Prostate gland (tissue), 2 donors: ENCODE results near the gene ACTL7B. TPM values are rescaled to one million over a fixed set of nuclear protein-coding genes. Genes with fewer than 3 reads are reported as not detected.

ENCODE experiments used
- DNase-seq: peaks from one replicate; pipeline ENCODE4 v3.0.0-alpha.2; 2019; ENCODE audit warnings: low spot score
- H3K27ac ChIP-seq, 2 donors: fragments of 200-600 bp; sonication (generic); 2 replicates each; pipeline ENCODE4 v1.5.1; 2017 to 2019
- H3K27me3 ChIP-seq: fragments of 200-600 bp; sonication (generic); replicated peaks from 2 replicates; pipeline ENCODE4 v1.5.1; 2019; ENCODE audit not compliant: insufficient read depth
- H3K36me3 ChIP-seq, 2 donors: fragments of 200-600 bp; sonication (generic); 1 replicate in 1 of 2; 2 replicates in 1 of 2; pipeline versions ENCODE4 v1.5.1 to v1.8.1; 2017 to 2019
- H3K4me1 ChIP-seq: fragments of 200-600 bp; sonication (generic); replicated peaks from 2 replicates; pipeline ENCODE4 v1.5.1; 2019
- H3K4me3 ChIP-seq, 2 donors: fragments of 200-600 bp; sonication (generic); 2 replicates each; pipeline ENCODE4 v1.5.1; 2017 to 2019
- H3K9me3 ChIP-seq: fragments of 200-600 bp; sonication (generic); 2 replicates; pipeline ENCODE4 v1.5.1; 2017
- POLR2A ChIP-seq: fragments of 450-650 bp; IDR thresholded peaks from one replicate; pipeline ENCODE4 v1.6.1; 2016; ENCODE audit warnings: antibody characterized with exemption, mild to moderate bottlenecking
- POLR2AphosphoS5 ChIP-seq: sonication (generic); formaldehyde crosslinking; IDR thresholded peaks from one replicate; pipeline ENCODE4 v1.6.1; 2017; ENCODE audit warnings: antibody characterized with exemption
- WGBS: methylation state at CpG from one replicate; pipeline ENCODE4 v1.1.5; 2018; 5-methylcytosine and 5-hydroxymethylcytosine counted together
- intact Hi-C: fragments of 100-400 bp; cut with DNase I; formaldehyde crosslinking; loops from one replicate; pipeline ENCODE4 v1.14.2; 2022
- total RNA-seq, 2 donors: library from RNA; depleted of rRNA; stranded (reverse); fragments of >200 nt; gene quantifications; one replicate each; pipeline ENCODE4 v1.1.0, GENCODE V29; 2016
- TF ChIP-seq, protein P1 (sequence below), 4 experiments: fragments of 200-600 bp in 2 of 4; fragments of 450-650 bp in 2 of 4; sonication (generic) in 2 of 4; IDR thresholded peaks; 1 replicate in 3 of 4; 2 replicates in 1 of 4; pipeline ENCODE4 v1.5.1; 2016 to 2019; ENCODE audit warnings: antibody characterized with exemption in 4 of 4, mild to moderate bottlenecking in 2 of 4, moderate library complexity in 2 of 4

Gene ACTL7B
- total RNA-seq, 2 donors from 2014 or later = 11.1 TPM; not detected in 1

DNA sequence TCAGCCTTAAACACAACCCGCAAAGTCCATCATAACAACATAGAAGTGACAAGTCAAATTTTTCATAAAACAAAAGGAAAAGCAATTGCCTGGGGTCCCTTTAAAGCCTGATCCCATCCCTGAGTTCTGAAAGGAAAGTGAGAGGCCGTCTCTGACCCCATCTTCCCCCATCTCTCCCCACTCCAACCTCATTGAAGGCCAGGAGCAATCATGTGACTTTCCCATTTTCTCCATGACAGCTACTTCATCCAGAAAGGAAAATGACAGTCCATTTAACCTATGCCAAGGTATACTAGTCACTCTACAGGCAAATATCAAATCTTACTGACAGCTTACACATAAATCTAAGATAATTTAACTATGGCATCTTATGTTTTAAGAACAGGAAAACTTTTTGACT, 21.7 kb upstream of the ACTL7B start:
- H3K4me3 ChIP-seq = no peak overlapping the region
- H3K27me3 ChIP-seq = no peaks in the 10 kb centered on the region
- H3K9me3 ChIP-seq = no peaks in the 10 kb centered on the region
- DNase-seq = no peak
- H3K36me3 ChIP-seq = peaks cover 3 to 4% of the 10 kb centered on the region in 2 donors
- H3K27ac ChIP-seq = no peak overlapping the region
- no peak for TF ChIP-seq POLR2A
- intact Hi-C loops = no loop called here
- no peaks in the 10 kb centered on the region for H3K4me1 ChIP-seq
- WGBS = 96% methylated on average over 2 of the region's 2 CpGs

GRCh38 chr9:108876425-108876824, 20.6 kb upstream of the ACTL7B start:
- intact Hi-C loops = no loop called here
- DNase-seq = no peak
- Histone ChIP-seq H3K27ac (no peak overlapping the region), H3K36me3 (peaks cover 3 to 4% of the 10 kb centered on the region in 2 donors), H3K4me1 (no peaks in the 10 kb centered on the region), H3K9me3 (no peaks in the 10 kb centered on the region), H3K4me3 (no peak overlapping the region), H3K27me3 (no peaks in the 10 kb centered on the region)
- TF ChIP-seq POLR2AphosphoS5 = no peak
- TF ChIP-seq, protein P1, sequence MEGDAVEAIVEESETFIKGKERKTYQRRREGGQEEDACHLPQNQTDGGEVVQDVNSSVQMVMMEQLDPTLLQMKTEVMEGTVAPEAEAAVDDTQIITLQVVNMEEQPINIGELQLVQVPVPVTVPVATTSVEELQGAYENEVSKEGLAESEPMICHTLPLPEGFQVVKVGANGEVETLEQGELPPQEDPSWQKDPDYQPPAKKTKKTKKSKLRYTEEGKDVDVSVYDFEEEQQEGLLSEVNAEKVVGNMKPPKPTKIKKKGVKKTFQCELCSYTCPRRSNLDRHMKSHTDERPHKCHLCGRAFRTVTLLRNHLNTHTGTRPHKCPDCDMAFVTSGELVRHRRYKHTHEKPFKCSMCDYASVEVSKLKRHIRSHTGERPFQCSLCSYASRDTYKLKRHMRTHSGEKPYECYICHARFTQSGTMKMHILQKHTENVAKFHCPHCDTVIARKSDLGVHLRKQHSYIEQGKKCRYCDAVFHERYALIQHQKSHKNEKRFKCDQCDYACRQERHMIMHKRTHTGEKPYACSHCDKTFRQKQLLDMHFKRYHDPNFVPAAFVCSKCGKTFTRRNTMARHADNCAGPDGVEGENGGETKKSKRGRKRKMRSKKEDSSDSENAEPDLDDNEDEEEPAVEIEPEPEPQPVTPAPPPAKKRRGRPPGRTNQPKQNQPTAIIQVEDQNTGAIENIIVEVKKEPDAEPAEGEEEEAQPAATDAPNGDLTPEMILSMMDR (IDR thresholded peaks at IDR 0.05) = no peak
- no peak for TF ChIP-seq POLR2A
- 94% methylated on average over 5 of the region's 5 CpGs for WGBS

DNA sequence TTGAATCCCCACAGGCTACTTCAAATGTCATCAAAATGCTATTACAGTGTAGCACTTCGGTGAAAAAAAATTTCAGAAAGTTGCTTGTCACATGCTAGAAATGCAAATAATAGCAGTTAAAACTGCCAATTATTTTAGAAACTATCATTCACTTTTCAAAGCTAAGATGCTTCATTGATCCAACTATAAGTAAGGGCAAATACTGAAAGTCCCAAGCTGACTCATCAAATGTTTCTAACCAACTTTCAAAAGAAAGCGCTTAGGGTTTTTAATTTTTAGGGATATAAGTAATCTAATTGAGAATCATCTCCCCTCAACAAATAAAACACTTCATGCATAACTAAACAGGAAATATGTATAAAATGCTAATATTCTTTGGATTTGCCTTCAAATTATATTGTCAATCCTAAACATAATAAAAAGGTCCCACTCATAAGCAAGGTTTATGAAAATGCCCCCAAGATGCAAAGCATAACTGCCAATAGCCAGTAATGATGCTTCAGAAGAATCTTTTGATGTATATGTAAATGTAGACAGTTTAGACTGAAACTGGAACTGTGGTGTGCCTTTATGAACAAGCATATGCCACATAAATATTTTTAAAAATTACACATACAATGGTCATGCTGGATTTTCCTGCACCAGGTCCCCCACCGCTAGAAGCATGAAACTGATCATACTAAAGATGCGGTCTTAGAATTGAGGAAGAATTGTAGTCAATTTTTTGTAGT, 18.4 kb upstream of the ACTL7B start:
- H3K9me3 ChIP-seq = no peaks in the 10 kb centered on the region
- no peak overlapping the region for H3K4me3 ChIP-seq
- intact Hi-C loops = no loop called here
- no peaks in the 10 kb centered on the region for H3K4me1 ChIP-seq
- H3K36me3 ChIP-seq = peaks cover 1 to 4% of the 10 kb centered on the region in 2 donors
- TF ChIP-seq POLR2A (no peak), POLR2AphosphoS5 (no peak)
- TF ChIP-seq, protein P1 (IDR thresholded peaks at IDR 0.05) = no peak
- WGBS = 94% methylated on average over 4 of the region's 4 CpGs
- no peak overlapping the region for H3K27ac ChIP-seq
- H3K27me3 ChIP-seq = no peaks in the 10 kb centered on the region
- DNase-seq = no peak

GRCh38 chr9:108869092-108869725, 13.4 kb upstream of the ACTL7B start:
- no peak for DNase-seq
- Histone ChIP-seq H3K9me3 (no peaks in the 10 kb centered on the region), H3K36me3 (no peaks in the 10 kb centered on the region), H3K27me3 (no peaks in the 10 kb centered on the region), H3K4me1 (no peaks in the 10 kb centered on the region), H3K27ac (no peak overlapping the region), H3K4me3 (no peak overlapping the region)
- intact Hi-C loops = no loop called here
- TF ChIP-seq, protein P1 (IDR thresholded peaks at IDR 0.05) = no peak
- TF ChIP-seq POLR2A (no peak), POLR2AphosphoS5 (no peak)
- WGBS = 73% methylated on average over 3 of the region's 3 CpGs

DNA sequence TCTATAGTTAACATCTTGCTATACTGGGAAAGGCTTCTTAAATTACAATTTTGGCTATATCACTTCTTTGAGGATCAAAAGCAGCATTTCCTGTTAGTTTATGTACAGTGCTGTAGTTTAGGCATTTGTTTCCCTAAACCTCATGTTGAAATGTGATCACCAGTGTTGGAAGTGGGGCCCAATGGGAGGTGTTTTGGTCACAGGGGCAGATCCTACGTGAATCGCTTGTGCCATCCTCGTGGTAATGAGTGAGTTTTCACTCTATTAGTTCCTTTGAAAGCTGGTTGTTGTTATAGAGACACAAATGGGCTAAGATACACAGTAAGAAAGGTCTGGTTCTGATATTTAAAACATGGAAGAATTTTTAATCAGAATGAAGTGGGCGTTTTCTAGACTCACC, 12.0 kb upstream of the ACTL7B start:
- no peaks in the 10 kb centered on the region for H3K27me3 ChIP-seq
- no peaks in the 10 kb centered on the region for H3K4me1 ChIP-seq
- TF ChIP-seq, protein P1 (IDR thresholded peaks at IDR 0.05) = no peak
- no peak for TF ChIP-seq POLR2AphosphoS5
- TF ChIP-seq POLR2A = no peak
- no peaks in the 10 kb centered on the region for H3K36me3 ChIP-seq
- H3K9me3 ChIP-seq = no peaks in the 10 kb centered on the region
- intact Hi-C loops = no loop called here
- no peak overlapping the region for H3K4me3 ChIP-seq
- no peak for DNase-seq
- WGBS = 96% methylated on average over 4 of the region's 4 CpGs
- no peak overlapping the region for H3K27ac ChIP-seq
